ENCODE measurements around the gene COL4A2.

DNA sequence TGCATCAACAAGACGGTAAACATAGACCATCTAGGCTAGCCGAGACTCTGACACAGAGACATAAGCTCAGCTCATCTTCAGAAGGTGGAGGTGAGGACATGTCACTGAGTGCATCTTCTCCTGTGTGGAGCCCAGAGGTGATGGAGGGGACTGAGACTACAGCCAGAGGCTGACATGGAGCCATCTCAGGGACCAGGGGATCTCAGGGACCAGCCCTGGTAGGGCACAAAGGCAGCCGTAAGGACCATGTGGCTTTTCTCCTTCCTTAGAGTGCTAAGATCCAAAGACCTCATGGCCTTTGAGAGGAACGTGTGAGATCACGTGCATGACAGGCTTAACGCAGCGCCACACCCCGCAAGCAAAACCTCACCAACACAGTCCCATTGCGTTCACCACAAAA lies 127.5 kb downstream of the COL4A2 start:
- TF ChIP-seq, protein P1, sequence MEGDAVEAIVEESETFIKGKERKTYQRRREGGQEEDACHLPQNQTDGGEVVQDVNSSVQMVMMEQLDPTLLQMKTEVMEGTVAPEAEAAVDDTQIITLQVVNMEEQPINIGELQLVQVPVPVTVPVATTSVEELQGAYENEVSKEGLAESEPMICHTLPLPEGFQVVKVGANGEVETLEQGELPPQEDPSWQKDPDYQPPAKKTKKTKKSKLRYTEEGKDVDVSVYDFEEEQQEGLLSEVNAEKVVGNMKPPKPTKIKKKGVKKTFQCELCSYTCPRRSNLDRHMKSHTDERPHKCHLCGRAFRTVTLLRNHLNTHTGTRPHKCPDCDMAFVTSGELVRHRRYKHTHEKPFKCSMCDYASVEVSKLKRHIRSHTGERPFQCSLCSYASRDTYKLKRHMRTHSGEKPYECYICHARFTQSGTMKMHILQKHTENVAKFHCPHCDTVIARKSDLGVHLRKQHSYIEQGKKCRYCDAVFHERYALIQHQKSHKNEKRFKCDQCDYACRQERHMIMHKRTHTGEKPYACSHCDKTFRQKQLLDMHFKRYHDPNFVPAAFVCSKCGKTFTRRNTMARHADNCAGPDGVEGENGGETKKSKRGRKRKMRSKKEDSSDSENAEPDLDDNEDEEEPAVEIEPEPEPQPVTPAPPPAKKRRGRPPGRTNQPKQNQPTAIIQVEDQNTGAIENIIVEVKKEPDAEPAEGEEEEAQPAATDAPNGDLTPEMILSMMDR (IDR thresholded peaks at IDR 0.05) = no peak
- TF ChIP-seq EZH2 (IDR thresholded peaks at IDR 0.05; ENCODE audit: borderline replicate concordance, insufficient read depth, low read depth, low read length, poor library complexity, severe bottlenecking) = no peak

Data from B cell (primary cell).